HEK293T (cell line): Measurements from ENCODE around the gene ARF1.

Source experiments
- ARNT ChIP-seq: fragments of 450-650 bp; IDR thresholded peaks from 2 replicates; pipeline ENCODE4 v1.6.1; 2017; ENCODE audit warnings: mild to moderate bottlenecking
- BHLHE40 ChIP-seq: fragments of 450-650 bp; IDR thresholded peaks from 2 replicates; pipeline ENCODE4 v1.6.1; 2016; ENCODE audit warnings: mild to moderate bottlenecking, moderate library complexity, borderline replicate concordance
- ELF4 ChIP-seq: fragments of 450-650 bp; IDR thresholded peaks from 2 replicates; pipeline ENCODE4 v1.6.1; 2017; ENCODE audit warnings: antibody characterized with exemption
- FOXK2 ChIP-seq: fragments of 450-650 bp; IDR thresholded peaks from 2 replicates; pipeline ENCODE4 v1.6.1; 2016; ENCODE audit warnings: mild to moderate bottlenecking
- HDGF ChIP-seq: fragments of 450-650 bp; IDR thresholded peaks from 2 replicates; pipeline ENCODE4 v1.6.1; 2017; ENCODE audit warnings: antibody characterized with exemption, borderline replicate concordance
- L3MBTL2 ChIP-seq: fragments of 450-650 bp; conservative IDR thresholded peaks from 2 replicates; pipeline ENCODE4 v1.6.1; 2016; ENCODE audit warnings: mild to moderate bottlenecking
- LEF1 ChIP-seq: fragments of 450-650 bp; IDR thresholded peaks from 2 replicates; pipeline ENCODE4 v1.6.1; 2017; ENCODE audit warnings: mild to moderate bottlenecking, borderline replicate concordance
- SP1 ChIP-seq: fragments of 450-650 bp; IDR thresholded peaks from 2 replicates; pipeline ENCODE4 v1.6.1; 2017
- TARDBP ChIP-seq: fragments of 450-650 bp; IDR thresholded peaks from 2 replicates; pipeline ENCODE4 v1.6.1; 2016
- ZNF384 ChIP-seq: fragments of 450-650 bp; IDR thresholded peaks from 2 replicates; pipeline ENCODE4 v1.6.1; 2016
- TF ChIP-seq, protein P1 (sequence below): fragments of 450-650 bp; IDR thresholded peaks from 2 replicates; pipeline ENCODE4 v1.6.1; 2016

DNA sequence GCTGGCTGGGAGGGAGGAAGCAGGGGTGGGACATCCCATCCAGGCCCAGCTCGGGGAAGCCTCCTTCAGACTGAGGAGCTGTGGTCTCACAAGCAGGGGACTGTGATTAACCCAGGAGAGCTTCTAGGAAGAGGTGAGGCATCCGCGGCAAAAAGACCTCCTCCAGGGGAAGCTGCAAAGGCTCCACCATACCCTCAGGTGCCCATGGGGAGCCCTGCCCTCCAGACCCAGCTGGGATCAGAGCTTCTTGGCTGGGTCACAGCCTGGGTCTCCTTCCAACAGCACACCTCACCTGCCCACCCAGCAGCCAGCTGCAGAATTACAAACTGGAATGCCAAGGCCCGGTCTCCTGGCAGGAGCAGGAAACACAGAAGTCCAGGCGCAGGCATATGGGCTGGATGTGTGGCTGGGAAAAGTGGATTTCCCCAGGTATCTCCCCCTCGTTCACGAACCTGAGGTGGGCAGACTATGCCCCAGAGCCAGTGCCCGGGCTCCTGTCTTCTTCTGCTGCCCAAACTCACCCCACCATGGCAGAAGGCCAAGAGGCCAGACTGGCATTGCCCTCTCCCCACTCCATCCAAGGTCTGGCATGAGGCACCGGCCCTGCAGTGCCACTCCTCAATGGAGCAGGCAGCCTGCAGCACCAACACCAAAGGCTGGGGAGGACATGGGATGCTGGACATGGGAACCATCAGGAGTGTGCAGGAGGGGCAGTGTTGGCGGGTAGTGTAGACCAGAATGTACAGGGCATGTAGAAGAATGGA is 15.4 kb upstream of the ARF1 start:
- no peak for TF ChIP-seq ZNF384
- TF ChIP-seq HDGF, result no peak
- TF ChIP-seq, protein P1, sequence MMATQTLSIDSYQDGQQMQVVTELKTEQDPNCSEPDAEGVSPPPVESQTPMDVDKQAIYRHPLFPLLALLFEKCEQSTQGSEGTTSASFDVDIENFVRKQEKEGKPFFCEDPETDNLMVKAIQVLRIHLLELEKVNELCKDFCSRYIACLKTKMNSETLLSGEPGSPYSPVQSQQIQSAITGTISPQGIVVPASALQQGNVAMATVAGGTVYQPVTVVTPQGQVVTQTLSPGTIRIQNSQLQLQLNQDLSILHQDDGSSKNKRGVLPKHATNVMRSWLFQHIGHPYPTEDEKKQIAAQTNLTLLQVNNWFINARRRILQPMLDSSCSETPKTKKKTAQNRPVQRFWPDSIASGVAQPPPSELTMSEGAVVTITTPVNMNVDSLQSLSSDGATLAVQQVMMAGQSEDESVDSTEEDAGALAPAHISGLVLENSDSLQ, result no peak
- no peak for TF ChIP-seq LEF1
- no peak for TF ChIP-seq TARDBP
- no peak for TF ChIP-seq SP1
- TF ChIP-seq FOXK2, result no peak
- TF ChIP-seq BHLHE40, result no peak
- no peak for TF ChIP-seq ELF4
- no peak for TF ChIP-seq ARNT
- no peak for TF ChIP-seq L3MBTL2
